WTC11 (cell line): ENCODE results near the gene RASAL2. TPM values are rescaled to one million over a fixed set of nuclear protein-coding genes. Genes with fewer than 3 reads are reported as not detected.

Experiments used
- ATAC-seq: fragments of 200-7000 bp; cut with Tn5 transposase; 2 replicates; pipeline ENCODE4 v1.10.0; 2021; ENCODE audit warnings: mild to moderate bottlenecking, moderate library complexity
- CTCF ChIA-PET: fragments of 300-600 bp; sonication (Branson Sonifier 250); formaldehyde crosslinking; loops from one replicate; lab custom pipeline; 2021; ENCODE audit warnings: antibody characterized with exemption; lab: Charles Lee
- POLR2A ChIA-PET: fragments of 350-600 bp; sonication (Branson Sonifier 250); formaldehyde crosslinking; loops from one replicate; lab custom pipeline; 2021; ENCODE audit warnings: antibody characterized with exemption; lab: Charles Lee
- DNase-seq: peaks from one replicate; pipeline ENCODE4 v3.0.0; 2021; ENCODE audit warnings: low spot score
- H3K27ac Mint-ChIP-seq: 2 replicates; pipeline ENCODE4 v1.8.0; 2021; ENCODE audit warnings: mixed read lengths
- H3K27me3 Mint-ChIP-seq: 2 replicates; pipeline ENCODE4 v1.8.0; 2021; ENCODE audit warnings: low read depth, mild to moderate bottlenecking, moderate library complexity, mixed read lengths
- H3K36me3 Mint-ChIP-seq: 2 replicates; pipeline ENCODE4 v1.8.0; 2021; ENCODE audit warnings: mixed read lengths
- H3K4me1 Mint-ChIP-seq: 2 replicates; pipeline ENCODE4 v1.8.0; 2022; ENCODE audit warnings: mixed read lengths
- H3K4me3 Mint-ChIP-seq: 2 replicates; pipeline ENCODE4 v1.8.0; 2021; ENCODE audit warnings: mild to moderate bottlenecking, moderate library complexity, mixed read lengths
- H3K9me3 Mint-ChIP-seq: 2 replicates; pipeline ENCODE4 v1.8.0; 2021; ENCODE audit warnings: mixed read lengths
- CBFB ChIP-seq: sonication (generic); formaldehyde crosslinking; IDR thresholded peaks from 2 replicates; pipeline ENCODE4 v1.8.1; 2022; ENCODE audit warnings: mild to moderate bottlenecking, low read depth, missing genetic modification reagents
- ELF4 ChIP-seq: sonication (generic); formaldehyde crosslinking; IDR thresholded peaks from 2 replicates; pipeline ENCODE4 v1.8.1; 2022; ENCODE audit warnings: low read depth, mild to moderate bottlenecking, moderate library complexity, missing genetic modification reagents
- FOXK1 ChIP-seq: sonication (generic); formaldehyde crosslinking; IDR thresholded peaks from 2 replicates; pipeline ENCODE4 v1.8.0; 2022; ENCODE audit warnings: mild to moderate bottlenecking, moderate library complexity, missing genetic modification reagents
- GTF2I ChIP-seq: fragments of 250-450 bp; sonication (Bioruptor Pico); conservative IDR thresholded peaks from 2 replicates; pipeline ENCODE4 v1.4.0; 2021; ENCODE audit warnings: mild to moderate bottlenecking
- JAZF1 ChIP-seq: fragments of 250-450 bp; sonication (Bioruptor Pico); IDR thresholded peaks from 2 replicates; pipeline ENCODE4 v1.9.0; 2021; ENCODE audit warnings: moderate library complexity, mild to moderate bottlenecking, inconsistent platforms
- TCF7 ChIP-seq: sonication (generic); formaldehyde crosslinking; IDR thresholded peaks from 2 replicates; pipeline ENCODE4 v1.8.0; 2022; ENCODE audit warnings: mild to moderate bottlenecking, low read depth, missing genetic modification reagents, moderate library complexity
- TP53 ChIP-seq: sonication (generic); formaldehyde crosslinking; IDR thresholded peaks from 2 replicates; pipeline ENCODE4 v1.8.1; 2023; ENCODE audit warnings: mild to moderate bottlenecking, missing genetic modification reagents
- ZNF317 ChIP-seq: sonication (generic); formaldehyde crosslinking; IDR thresholded peaks from 2 replicates; pipeline ENCODE4 v1.8.1; 2023; ENCODE audit warnings: low read depth, mild to moderate bottlenecking, moderate library complexity, missing genetic modification reagents, borderline replicate concordance
- ZNF416 ChIP-seq: fragments of 250-450 bp; sonication (Bioruptor Pico); IDR thresholded peaks from 2 replicates; pipeline ENCODE4 v1.9.0; 2021; ENCODE audit warnings: mild to moderate bottlenecking, inconsistent platforms
- total RNA-seq: library from RNA; stranded (reverse); gene quantifications from 3 replicates; pipeline ENCODE4 v1.2.3, GENCODE V29; 2021
- TF ChIP-seq, protein P1 (sequence below): sonication (generic); formaldehyde crosslinking; IDR thresholded peaks from 2 replicates; pipeline ENCODE4 v1.8.0; 2023; ENCODE audit warnings: mild to moderate bottlenecking, missing genetic modification reagents
- TF ChIP-seq, protein P2 (sequence below): sonication (generic); formaldehyde crosslinking; IDR thresholded peaks from 2 replicates; pipeline ENCODE4 v1.8.0; 2022; ENCODE audit warnings: mild to moderate bottlenecking, missing genetic modification reagents
- TF ChIP-seq, protein P3 (sequence below): sonication (generic); formaldehyde crosslinking; IDR thresholded peaks from 2 replicates; pipeline ENCODE4 v1.8.0; 2022; ENCODE audit warnings: mild to moderate bottlenecking, missing genetic modification reagents
- TF ChIP-seq, protein P4 (sequence below): sonication (generic); formaldehyde crosslinking; IDR thresholded peaks from 2 replicates; pipeline ENCODE4 v1.8.0; 2022; ENCODE audit warnings: mild to moderate bottlenecking, missing genetic modification reagents
- TF ChIP-seq, protein P5 (sequence below): fragments of 200-600 bp; IDR thresholded peaks from 2 replicates; pipeline ENCODE4 v1.8.0; 2022; ENCODE audit warnings: antibody characterized with exemption
- TF ChIP-seq, protein P6 (sequence below): fragments of 250-450 bp; sonication (Bioruptor Pico); IDR thresholded peaks from 2 replicates; pipeline ENCODE4 v1.9.0; 2021; ENCODE audit warnings: mild to moderate bottlenecking

The RASAL2 gene
- total RNA-seq, 1 experiment from 2014 or later = 29.5 TPM

DNA sequence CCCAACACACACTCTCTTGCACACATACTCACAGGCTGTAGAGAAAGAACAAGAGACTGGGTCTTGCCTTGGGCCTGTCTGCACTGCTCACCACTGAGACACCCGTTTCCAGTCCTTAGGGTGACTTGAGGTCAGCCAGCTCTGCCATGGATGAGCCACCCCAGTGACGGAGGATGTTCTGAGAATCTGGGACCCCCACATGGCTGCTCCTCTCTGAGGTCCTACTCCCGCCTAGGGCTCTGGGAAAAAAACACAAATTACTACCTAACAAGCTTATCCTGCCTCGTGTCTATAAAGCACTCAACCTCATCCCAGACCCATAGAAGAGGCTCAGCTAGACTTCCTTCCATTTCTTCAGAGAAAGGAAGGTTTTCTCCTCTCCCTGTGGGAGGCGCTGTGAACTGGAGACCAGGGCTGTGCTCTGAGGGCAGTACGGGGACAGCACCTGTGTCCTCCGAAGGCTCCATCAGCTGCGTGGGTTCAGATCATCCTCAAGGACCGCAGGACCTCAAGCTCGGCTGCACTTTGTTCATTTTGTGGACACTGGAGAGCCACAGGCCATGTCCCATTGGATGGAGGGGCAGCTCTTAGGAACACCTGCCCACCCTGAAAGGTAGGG lies 407.1 kb downstream of the RASAL2 start (continued):
- TF ChIP-seq, protein P1, sequence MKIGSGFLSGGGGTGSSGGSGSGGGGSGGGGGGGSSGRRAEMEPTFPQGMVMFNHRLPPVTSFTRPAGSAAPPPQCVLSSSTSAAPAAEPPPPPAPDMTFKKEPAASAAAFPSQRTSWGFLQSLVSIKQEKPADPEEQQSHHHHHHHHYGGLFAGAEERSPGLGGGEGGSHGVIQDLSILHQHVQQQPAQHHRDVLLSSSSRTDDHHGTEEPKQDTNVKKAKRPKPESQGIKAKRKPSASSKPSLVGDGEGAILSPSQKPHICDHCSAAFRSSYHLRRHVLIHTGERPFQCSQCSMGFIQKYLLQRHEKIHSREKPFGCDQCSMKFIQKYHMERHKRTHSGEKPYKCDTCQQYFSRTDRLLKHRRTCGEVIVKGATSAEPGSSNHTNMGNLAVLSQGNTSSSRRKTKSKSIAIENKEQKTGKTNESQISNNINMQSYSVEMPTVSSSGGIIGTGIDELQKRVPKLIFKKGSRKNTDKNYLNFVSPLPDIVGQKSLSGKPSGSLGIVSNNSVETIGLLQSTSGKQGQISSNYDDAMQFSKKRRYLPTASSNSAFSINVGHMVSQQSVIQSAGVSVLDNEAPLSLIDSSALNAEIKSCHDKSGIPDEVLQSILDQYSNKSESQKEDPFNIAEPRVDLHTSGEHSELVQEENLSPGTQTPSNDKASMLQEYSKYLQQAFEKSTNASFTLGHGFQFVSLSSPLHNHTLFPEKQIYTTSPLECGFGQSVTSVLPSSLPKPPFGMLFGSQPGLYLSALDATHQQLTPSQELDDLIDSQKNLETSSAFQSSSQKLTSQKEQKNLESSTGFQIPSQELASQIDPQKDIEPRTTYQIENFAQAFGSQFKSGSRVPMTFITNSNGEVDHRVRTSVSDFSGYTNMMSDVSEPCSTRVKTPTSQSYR (CRISPR knock-in tag) = no peak

DNA sequence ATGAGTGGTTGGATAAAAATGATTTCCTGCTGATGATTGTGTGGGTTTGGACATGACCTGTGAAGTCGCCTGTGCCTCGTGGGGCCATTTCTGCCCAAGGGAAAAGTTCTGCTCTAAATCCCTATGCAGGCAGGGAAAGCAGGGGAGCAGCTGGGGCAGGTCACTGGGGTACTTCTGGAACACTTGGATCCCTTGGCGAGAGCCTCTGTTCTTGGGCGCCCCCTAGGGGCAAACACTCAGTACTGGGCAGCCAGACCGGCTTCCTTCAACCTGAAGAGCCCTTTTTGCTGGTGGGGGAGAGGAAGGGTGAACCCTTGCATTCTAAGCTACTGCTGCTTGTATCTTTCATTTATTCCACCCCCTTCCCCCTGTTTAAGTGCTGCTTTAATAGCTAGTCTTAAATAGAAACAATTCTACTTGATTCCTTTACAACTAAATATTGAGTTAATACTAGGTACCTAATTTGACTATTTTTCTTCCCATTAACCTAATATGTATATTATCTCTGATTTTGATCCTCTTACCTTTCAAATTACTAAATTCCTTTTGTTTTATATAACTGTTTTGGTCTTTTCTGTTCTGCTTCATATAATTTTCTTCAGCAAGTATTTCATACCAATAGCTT lies 407.9 kb downstream of the RASAL2 start:
- DNase-seq = peak; percentile 92
- POLR2A ChIA-PET = interaction anchor here (1.0 kb wide), 1 partner anchor 159 kb away, joined by 3 read pairs; no protein-coding TSS in a partner anchor
- H3K27ac Mint-ChIP-seq = no peak overlapping the region

DNA sequence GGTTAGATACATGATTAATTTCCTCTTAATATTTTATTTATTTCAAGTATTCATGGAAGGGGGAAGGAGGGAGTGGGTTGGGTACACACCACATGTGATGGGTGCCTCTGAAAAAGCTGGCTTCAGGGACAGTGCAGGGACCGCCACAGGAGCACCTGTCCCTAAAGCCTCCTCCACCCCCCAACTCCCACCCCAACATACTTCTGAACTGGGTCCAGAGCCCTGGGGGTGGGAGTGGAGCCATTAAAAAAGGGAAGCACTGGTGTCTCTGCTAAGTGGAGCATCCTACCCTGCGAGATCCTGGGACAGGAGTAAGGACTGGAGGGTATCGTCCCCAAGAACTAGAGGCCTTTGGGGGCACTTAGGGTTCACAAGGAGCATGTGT lies 408.4 kb downstream of the RASAL2 start:
- H3K4me1 Mint-ChIP-seq = peaks cover 13% of the 10 kb centered on the region
- DNase-seq (no peak), ATAC-seq (no peak)
- no peaks in the 10 kb centered on the region for H3K36me3 Mint-ChIP-seq
- no peak overlapping the region for H3K27ac Mint-ChIP-seq
- no peaks in the 10 kb centered on the region for H3K27me3 Mint-ChIP-seq
- TF ChIP-seq, protein P2, sequence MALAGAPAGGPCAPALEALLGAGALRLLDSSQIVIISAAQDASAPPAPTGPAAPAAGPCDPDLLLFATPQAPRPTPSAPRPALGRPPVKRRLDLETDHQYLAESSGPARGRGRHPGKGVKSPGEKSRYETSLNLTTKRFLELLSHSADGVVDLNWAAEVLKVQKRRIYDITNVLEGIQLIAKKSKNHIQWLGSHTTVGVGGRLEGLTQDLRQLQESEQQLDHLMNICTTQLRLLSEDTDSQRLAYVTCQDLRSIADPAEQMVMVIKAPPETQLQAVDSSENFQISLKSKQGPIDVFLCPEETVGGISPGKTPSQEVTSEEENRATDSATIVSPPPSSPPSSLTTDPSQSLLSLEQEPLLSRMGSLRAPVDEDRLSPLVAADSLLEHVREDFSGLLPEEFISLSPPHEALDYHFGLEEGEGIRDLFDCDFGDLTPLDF (CRISPR knock-in tag) = no peak
- no peak for TF ChIP-seq ZNF416 (CRISPR knock-in tag)
- no peak for TF ChIP-seq ZNF317
- POLR2A ChIA-PET = no interaction called here
- CTCF ChIA-PET = interaction anchor here (0.6 to 5.7 kb wide), 42 partner anchors 9 to 500 kb away, joined by 3 to 55 read pairs (median 8); partner anchors contain the start of gene TEX35
- no peak overlapping the region for H3K4me3 Mint-ChIP-seq
- H3K9me3 Mint-ChIP-seq = no peaks in the 10 kb centered on the region

More for the DNA sequence above, 407.9 kb downstream of the RASAL2 start:
- no peaks in the 10 kb centered on the region for H3K27me3 Mint-ChIP-seq
- H3K36me3 Mint-ChIP-seq = no peaks in the 10 kb centered on the region
- peaks cover 13% of the 10 kb centered on the region for H3K4me1 Mint-ChIP-seq
- H3K4me3 Mint-ChIP-seq = no peak overlapping the region
- TF ChIP-seq JAZF1 (CRISPR knock-in tag) = no peak
- TF ChIP-seq, protein P3, sequence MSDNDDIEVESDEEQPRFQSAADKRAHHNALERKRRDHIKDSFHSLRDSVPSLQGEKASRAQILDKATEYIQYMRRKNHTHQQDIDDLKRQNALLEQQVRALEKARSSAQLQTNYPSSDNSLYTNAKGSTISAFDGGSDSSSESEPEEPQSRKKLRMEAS (CRISPR knock-in tag) = no peak
- no peak for TF ChIP-seq CBFB (CRISPR knock-in tag)
- TF ChIP-seq, protein P4, sequence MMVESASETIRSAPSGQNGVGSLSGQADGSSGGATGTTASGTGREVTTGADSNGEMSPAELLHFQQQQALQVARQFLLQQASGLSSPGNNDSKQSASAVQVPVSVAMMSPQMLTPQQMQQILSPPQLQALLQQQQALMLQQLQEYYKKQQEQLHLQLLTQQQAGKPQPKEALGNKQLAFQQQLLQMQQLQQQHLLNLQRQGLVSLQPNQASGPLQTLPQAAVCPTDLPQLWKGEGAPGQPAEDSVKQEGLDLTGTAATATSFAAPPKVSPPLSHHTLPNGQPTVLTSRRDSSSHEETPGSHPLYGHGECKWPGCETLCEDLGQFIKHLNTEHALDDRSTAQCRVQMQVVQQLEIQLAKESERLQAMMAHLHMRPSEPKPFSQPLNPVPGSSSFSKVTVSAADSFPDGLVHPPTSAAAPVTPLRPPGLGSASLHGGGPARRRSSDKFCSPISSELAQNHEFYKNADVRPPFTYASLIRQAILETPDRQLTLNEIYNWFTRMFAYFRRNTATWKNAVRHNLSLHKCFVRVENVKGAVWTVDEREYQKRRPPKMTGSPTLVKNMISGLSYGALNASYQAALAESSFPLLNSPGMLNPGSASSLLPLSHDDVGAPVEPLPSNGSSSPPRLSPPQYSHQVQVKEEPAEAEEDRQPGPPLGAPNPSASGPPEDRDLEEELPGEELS = no peak
- TF ChIP-seq, protein P5, sequence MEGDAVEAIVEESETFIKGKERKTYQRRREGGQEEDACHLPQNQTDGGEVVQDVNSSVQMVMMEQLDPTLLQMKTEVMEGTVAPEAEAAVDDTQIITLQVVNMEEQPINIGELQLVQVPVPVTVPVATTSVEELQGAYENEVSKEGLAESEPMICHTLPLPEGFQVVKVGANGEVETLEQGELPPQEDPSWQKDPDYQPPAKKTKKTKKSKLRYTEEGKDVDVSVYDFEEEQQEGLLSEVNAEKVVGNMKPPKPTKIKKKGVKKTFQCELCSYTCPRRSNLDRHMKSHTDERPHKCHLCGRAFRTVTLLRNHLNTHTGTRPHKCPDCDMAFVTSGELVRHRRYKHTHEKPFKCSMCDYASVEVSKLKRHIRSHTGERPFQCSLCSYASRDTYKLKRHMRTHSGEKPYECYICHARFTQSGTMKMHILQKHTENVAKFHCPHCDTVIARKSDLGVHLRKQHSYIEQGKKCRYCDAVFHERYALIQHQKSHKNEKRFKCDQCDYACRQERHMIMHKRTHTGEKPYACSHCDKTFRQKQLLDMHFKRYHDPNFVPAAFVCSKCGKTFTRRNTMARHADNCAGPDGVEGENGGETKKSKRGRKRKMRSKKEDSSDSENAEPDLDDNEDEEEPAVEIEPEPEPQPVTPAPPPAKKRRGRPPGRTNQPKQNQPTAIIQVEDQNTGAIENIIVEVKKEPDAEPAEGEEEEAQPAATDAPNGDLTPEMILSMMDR = peak; percentile 97
- peak; percentile 85 for ATAC-seq
- CTCF ChIA-PET = interaction anchor here (0.6 to 5.7 kb wide), 57 partner anchors 9 to 556 kb away, joined by 3 to 55 read pairs (median 5); partner anchors contain the start of genes RASAL2, SEC16B and TEX35
- H3K9me3 Mint-ChIP-seq = no peaks in the 10 kb centered on the region

DNA sequence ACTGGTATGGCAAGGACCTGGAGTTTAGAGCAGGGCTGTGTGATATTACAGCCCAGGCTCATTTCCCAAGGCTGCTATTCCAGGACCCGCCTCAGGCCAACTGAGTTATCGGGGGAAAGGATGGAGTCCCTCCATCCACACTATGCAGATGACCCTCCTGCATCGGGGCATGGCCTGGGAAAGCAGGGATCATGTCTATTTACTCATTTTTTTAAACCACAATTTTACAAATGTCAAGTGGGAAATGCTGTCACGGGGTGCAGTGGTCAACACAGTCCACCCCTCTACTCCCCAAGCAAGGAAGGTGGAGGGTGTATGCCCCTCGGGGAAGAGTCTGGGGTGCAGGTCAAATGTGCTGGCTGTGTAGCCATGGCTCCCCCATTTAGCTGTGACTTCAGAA lies 409.0 kb downstream of the RASAL2 start:
- Mint-ChIP-seq H3K36me3 (no peaks in the 10 kb centered on the region), H3K9me3 (no peaks in the 10 kb centered on the region), H3K4me3 (no peak overlapping the region), H3K27ac (no peak overlapping the region), H3K27me3 (no peaks in the 10 kb centered on the region), H3K4me1 (peaks cover 13% of the 10 kb centered on the region)
- ATAC-seq = no peak
- CTCF ChIA-PET = interaction anchor here (0.9 to 5.7 kb wide), 3 partner anchors 12 to 203 kb away, joined by 3 to 55 read pairs (median 4); no protein-coding TSS in a partner anchor
- no peak for DNase-seq
- POLR2A ChIA-PET = no interaction called here
- TF ChIP-seq, protein P6, sequence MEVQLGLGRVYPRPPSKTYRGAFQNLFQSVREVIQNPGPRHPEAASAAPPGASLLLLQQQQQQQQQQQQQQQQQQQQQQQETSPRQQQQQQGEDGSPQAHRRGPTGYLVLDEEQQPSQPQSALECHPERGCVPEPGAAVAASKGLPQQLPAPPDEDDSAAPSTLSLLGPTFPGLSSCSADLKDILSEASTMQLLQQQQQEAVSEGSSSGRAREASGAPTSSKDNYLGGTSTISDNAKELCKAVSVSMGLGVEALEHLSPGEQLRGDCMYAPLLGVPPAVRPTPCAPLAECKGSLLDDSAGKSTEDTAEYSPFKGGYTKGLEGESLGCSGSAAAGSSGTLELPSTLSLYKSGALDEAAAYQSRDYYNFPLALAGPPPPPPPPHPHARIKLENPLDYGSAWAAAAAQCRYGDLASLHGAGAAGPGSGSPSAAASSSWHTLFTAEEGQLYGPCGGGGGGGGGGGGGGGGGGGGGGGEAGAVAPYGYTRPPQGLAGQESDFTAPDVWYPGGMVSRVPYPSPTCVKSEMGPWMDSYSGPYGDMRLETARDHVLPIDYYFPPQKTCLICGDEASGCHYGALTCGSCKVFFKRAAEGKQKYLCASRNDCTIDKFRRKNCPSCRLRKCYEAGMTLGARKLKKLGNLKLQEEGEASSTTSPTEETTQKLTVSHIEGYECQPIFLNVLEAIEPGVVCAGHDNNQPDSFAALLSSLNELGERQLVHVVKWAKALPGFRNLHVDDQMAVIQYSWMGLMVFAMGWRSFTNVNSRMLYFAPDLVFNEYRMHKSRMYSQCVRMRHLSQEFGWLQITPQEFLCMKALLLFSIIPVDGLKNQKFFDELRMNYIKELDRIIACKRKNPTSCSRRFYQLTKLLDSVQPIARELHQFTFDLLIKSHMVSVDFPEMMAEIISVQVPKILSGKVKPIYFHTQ = no peak
- TF ChIP-seq, protein P2 (CRISPR knock-in tag) = no peak
- TF ChIP-seq FOXK1 (no peak), TCF7 (no peak), GTF2I (CRISPR knock-in tag) (no peak), ELF4 (CRISPR knock-in tag) (no peak), TP53 (CRISPR knock-in tag) (no peak)
